Esophagus muscularis mucosa (tissue), 4 donors: ENCODE data around the gene BZW1.

Source experiments
- CTCF ChIP-seq, 3 experiments: fragments of 200-600 bp in 2 of 3; fragments of 450-650 bp in 1 of 3; sonication (generic) in 2 of 3; IDR thresholded peaks; one replicate each; pipeline ENCODE4 v1.5.1; 2017 to 2019; ENCODE audit warnings: antibody characterized with exemption in 3 of 3, mild to moderate bottlenecking in 2 of 3, moderate library complexity in 1 of 3
- EP300 ChIP-seq: sonication (generic); formaldehyde crosslinking; IDR thresholded peaks from one replicate; pipeline ENCODE4 v1.6.1; 2017; ENCODE audit warnings: antibody characterized with exemption
- POLR2A ChIP-seq: fragments of 450-650 bp; IDR thresholded peaks from one replicate; pipeline ENCODE4 v1.6.1; 2017; ENCODE audit warnings: antibody characterized with exemption, moderate library complexity, mild to moderate bottlenecking, low read depth
- POLR2AphosphoS5 ChIP-seq, 2 donors: sonication (generic); formaldehyde crosslinking; IDR thresholded peaks; one replicate each; pipeline ENCODE4 v1.6.1; 2017; ENCODE audit warnings: antibody characterized with exemption in 2 of 2

- TF ChIP-seq POLR2AphosphoS5 (IDR thresholded peaks at IDR 0.05) = no peak
- TF ChIP-seq CTCF (IDR thresholded peaks at IDR 0.05) = no peak
- TF ChIP-seq POLR2A = no peak
- no peak for TF ChIP-seq EP300
These were observed 27.8 kb downstream of the BZW1 start for GRCh38 chr2:200839513-200839912.
